HG03460 (cell line): ENCODE data around the gene RBFOX1.

Experiments
- ATAC-seq: cut with Tn5 transposase; IDR thresholded peaks from one replicate; pipeline ENCODE4 v1.9.1; 2021; ENCODE audit not compliant: unreplicated experiment

RBFOX1 gene

DNA sequence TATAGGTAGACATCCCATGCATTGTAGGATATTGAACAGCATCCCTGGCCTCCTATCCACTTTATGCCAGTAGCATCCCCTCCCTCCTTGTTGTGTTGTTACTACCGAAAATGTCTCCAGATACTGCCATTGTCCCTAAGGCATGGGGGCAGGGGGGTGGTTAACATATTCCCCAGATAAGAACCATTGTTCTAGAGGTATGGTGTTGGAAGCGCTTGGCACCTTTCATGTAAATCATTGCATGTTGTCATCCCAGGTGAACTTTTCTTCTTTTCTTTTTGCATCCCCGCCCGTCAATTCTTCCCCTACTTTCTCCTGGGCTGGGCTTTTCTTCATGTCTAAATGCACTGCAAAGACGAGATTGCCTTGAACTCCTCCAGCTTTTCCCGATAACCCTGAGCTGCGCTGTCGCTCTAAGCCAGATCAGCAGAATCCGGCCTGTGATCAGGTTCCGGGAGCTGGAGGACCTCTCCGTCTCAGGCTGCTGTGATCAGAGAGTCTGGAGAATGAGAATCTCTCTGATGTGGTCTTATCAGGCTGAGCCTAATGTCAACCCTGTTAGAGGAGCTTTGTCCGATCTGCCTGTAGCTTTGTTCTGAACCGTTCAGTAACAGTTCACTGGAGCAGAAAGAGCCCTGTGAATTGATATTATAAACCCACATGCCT lies 76.2 kb downstream of the RBFOX1 start:
- ATAC-seq: no peak

DNA sequence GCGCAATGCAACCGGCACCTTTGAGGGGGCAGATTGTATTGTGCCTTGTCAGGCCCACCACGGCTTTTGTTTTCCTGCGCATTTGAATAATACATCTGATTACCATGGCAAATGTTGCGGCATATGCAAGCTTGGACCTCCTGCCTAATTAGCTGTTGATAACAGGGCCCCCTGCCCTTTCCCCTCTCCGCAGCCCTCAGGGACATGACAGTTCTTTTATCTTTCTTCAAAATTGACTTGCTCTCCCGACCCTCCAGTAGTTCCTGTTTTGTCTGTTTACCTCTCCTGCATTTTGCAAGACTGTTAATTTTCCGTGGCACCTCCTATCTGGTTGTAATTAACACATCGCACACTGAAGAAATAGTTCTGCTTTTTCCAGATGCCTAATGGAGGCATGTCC lies 86.8 kb downstream of the RBFOX1 start:
- no peak for ATAC-seq

DNA sequence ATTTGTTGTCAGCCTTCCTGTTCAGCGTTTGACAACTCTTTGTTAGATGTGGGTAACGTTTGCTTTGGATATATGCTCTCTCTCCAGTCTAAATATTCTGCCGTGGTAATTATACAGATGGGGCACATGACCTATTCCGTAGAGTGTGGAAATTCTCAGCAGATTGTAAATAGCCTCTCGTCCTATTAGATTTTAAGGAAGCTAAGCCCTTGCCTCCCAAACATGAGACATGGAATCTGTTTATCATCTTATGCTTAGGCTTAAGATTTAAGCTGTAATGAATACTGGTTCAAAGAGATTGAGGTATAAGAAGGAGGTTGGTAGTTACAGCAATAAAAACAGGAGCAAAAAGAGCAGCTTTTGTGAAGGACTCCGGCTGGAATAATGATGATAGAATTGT lies 87.4 kb downstream of the RBFOX1 start:
- no peak for ATAC-seq

DNA sequence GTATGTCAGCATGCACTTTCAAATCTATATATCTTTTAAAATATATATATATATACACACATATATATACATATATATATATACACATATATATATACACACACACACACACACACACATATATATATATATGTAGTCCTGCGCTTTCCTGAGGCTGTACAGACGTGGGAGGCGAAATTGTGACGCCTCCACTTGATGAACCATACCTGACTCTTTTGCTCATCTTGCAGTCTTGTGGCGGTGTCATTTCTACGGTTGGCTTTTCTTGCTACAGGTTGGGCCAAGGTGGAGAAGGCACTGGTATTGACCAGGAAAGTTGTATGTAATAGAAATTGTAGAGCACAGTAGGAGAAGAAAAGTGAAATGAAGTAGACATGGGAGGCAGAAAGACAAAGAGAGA lies 88.2 kb downstream of the RBFOX1 start:
- ATAC-seq: no peak

DNA sequence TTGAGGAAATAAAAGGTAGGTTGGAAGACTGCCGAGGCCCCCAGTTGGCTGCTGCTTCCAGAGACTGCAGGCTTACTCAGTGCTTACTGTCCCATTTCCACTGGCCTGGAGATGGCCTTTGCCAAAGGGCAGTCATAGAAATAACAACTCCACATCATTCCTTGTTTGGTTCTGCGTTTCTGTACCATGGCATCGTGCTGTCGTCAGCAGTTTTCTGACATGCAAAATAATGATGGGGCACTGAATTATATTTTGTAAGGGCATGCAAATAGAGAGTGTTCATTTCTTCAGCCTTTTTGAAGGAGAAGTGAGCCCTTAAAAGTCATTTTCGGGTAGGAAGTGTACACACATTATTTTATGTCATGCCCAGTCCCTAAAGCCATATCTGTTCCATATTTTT lies 88.9 kb downstream of the RBFOX1 start:
- ATAC-seq: no peak

DNA sequence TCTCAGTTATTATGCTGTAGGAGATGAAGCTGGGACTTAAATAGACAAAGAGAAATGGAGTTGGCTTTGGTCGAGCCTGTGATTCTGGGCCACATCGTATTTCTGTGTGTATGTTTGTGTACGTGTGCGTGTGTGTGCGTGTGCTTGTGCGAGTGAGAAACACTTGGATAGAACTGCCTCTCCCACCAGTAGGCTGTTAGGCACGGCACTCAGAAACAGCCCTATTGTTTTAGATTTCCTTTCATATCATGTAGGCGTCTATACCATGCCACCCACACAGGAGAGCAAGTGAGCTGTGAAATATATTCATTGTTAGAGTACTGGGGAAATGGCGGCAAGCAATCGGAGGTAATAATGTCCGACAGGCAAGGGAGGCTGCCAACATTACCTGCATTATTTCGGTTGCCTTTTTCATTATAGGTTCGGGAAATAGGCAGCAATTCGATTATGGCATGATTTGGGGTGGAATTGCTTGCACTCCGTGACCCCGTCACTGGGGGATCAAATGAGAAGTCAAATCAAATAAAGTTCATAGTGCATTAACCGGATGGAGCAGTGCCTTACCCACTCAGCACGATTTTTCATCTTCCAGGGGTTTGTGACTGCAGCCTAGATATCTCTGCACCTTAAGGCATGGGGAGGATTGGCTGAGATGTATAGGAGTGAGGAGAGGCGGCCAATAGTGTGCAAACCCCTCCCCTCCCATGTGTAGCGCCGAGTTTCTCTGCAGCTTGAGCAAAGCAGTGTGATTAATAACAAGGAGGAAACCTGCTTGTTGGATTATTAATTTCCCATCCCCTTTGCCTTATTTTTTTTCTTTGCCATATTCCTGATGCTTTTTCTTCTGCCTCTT lies 89.6 kb downstream of the RBFOX1 start:
- ATAC-seq: no peak

DNA sequence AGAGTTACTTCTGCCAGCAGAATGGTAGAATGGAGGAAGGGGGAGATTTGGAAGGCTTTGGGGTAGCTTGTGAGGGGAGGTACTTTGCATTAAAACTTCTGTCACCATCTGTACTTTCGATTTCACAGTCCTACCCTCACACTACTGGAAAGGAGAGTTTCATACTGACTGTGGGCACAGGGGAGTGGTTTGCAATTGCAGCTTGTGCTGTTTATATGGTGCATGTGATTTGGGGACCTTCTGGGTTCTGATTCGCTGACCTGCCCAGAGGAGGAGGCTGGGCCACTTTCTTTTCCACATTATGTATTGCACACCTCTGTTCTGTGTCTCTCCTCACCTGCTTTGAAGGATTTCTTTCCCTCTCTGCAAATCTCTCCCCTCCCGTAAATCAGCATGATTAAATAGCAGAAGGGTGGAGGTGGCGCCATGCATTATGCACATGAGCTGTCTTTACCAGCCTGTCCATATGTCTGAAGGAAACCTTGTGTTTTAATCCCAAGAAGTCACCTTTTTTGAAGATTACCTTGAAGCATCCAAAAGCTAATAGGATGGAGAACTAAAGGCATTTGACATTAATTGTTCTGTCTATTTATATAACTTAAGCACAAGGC lies 90.9 kb downstream of the RBFOX1 start:
- ATAC-seq: no peak

DNA sequence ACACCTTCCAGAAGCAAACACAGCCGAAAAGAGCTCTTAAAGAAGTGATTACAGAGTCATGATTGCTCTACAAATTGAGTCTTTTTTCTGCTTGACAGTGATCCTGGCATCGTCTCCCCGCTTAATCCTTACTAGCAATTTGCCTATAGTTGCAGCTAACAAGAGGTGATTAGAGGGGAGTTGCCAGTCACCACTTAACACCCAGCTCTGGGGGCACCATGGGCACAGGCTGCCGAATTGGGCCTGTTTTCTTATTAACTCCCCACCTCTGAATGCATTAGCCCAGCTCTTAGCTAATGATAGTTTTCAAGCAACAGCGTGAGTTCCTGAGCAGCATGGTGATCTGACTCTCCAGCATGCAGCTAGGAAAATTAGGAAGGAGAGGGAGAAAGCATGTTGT lies 93.5 kb downstream of the RBFOX1 start:
- ATAC-seq: no peak

DNA sequence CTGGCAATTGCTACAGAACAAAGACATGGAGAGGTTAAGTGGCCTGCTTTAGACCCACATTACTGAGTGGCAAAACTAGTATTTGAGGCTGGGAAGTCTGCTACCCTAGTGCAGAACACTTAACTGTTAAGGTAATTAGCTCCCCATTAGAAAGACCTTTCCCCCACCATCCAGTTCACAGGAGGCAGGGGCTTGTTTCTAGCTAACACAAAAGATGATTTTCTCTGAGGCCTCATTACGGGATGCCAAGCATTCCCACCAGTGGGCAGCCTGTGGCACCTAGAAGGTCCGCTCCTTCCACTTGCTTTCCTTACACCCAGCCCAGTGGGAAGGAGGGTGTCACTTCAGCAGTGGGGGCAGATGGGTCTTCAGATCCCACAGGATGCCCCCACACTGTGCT lies 99.1 kb downstream of the RBFOX1 start:
- ATAC-seq: no peak

DNA sequence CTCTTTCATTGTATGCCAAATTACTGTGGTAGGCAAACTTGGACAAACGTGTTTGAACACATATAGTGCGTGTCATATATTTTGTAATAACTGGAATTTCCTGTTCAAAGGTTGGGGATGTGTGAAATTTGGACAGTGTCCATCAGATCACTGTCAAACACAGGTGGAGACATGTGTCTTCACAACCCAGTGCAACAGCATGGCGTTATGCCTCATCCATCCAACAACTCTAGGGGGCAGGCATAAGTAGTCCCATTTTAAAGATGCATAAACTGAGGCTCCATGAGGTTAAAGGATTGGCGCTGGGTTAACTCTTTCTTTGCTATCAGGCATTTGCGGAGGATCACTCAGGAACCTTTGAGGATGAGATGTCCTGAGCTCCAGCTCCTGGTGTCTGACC lies 103.7 kb downstream of the RBFOX1 start:
- ATAC-seq: no peak

DNA sequence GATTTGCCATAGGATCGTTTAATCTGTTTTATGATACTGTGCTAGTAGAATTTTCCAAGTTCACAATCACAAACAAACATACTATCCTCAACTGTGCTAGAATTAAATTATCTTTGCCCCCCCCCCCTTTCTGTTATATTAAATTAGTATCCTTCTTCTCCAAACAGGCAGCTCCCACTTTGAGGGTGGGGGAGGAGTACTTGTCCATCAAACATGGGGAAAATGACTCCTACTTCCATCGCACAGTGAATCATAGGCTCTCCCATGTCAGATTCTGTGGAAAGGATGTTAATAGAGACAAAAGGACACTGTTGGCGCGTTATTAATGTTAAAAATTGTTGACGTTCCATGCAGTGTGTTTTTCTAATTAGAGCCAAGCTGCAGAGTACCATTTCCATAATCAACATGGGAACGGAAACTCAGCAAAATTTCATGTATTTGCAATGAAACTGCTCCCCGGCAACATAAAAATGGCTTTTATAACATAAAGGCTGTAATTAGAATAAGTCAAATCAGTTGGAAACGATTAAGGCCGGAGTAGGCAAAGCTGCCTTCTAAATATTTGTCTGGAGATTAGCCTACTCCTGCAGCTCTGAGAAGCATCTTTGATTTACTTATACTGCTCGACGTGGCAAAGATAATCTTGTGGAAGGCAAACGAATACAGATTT lies 104.6 kb downstream of the RBFOX1 start:
- ATAC-seq: no peak

DNA sequence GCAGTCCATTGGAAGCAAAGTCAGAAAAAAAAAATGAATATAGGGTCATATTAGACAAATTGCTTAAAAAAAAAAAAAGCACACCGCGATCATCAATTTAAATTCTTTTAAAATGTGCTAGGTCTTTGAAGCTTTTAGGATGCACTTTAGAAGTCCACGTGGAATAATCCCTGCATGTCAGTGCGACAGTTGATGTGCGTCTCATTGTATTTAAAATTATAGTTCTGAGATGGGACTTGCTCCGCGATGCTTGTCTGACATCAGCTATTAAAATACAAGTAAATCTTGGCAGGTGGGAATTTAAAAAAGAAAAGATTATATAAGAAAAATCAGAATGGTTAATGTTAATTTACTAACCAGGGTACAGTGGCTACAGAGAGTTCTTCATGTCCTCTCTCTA lies 105.2 kb downstream of the RBFOX1 start:
- ATAC-seq: no peak

DNA sequence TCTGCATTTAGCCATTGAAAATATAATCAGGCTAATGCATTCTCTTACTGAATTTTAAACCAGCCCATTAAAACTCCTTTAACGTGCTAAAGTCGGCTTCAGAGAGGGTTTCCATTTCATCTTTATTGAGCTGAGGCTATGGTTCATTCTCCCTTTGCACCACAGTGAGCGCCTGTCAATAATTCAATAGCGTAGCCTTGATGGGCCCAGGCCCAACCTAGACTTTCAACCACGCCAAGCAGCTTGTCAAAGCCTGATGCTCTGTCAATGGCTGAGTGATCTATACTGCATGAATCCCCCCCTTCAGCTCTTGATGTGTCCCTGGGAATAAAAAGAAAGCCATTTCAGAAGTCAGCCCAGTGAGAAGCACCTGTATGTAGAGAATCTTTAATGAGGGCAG lies 106.0 kb downstream of the RBFOX1 start:
- ATAC-seq: no peak

DNA sequence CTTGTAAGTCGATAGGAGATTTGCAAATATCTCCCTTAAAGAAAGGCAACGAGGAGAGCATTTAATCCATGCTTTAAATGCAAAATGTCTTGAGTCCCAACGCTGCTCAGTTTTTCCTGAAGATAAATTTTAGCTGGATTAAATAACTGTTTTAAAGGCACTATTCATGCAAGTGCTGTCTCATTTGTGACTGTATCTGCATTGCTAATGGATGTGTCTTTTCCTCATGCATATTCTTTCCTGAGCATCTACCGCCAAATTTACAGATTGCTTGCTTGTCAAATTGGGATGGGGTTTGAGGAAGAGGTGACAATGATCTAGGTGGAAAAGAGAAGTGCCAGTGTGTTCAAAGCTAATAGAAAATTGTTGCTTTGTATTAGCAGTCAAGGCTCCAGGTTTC lies 106.9 kb downstream of the RBFOX1 start:
- no peak for ATAC-seq

DNA sequence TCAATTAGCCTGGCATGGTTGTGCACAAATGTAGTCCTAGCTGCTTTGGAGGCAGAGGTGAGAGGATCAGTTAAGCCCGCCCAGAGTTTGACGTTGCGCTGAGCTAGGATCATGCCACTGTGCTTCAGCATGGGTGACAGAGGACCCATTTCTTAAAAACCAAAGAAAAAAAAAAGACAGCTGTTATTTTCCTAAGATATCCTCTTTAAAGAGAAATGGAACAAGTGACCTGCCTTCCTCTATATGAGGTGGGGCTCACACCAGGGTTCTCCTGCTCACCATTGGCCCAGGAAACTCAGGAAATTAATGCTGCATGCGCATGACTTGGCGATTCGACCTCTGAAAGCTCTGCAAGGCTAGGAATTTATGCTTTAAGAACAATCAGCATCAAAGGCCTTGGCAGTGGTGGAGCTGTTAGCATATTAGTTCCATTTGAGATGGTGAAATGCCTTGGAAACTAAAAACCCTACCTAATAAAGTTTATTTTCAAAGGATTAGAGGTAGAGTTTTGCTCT lies 108.3 kb downstream of the RBFOX1 start:
- no peak for ATAC-seq

DNA sequence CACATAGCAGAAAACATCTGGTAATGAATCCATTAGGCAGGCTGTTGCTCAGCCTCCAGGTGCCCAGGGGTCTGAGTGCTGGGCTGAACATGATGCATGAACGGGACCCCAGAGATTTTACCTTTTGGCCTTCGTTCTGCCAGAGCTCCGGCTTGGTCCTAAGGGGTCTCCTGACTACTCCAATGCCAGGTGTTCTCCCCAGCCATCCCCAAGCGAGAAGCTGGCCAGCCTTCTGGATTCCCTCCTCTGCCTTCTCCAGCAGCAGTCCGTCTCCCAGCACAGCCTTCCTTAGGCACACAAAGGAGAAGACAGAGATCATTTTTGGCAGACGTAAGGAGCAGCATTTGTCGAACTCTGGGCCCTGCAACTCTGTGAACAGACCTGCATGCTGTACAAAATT lies 109.4 kb downstream of the RBFOX1 start:
- ATAC-seq: no peak

DNA sequence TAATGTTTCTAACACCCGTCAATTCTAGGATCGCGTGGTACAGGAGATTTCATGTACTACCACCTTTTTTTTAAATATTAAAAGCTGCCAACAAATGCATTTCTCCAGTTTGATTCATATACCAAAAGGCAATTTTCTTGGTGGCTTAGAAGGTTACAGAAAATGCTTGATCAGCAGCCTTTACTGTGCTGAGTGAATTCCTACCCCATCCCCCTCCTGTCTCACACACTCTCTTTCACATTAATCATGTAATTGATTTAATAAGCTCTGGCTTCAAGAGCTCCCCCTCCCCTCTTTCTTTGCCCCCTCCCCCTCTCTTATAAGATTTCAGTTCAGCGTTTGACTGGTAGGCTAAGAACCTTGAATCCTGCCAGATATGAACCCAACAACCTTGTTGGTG lies 110.5 kb downstream of the RBFOX1 start:
- ATAC-seq: no peak

DNA sequence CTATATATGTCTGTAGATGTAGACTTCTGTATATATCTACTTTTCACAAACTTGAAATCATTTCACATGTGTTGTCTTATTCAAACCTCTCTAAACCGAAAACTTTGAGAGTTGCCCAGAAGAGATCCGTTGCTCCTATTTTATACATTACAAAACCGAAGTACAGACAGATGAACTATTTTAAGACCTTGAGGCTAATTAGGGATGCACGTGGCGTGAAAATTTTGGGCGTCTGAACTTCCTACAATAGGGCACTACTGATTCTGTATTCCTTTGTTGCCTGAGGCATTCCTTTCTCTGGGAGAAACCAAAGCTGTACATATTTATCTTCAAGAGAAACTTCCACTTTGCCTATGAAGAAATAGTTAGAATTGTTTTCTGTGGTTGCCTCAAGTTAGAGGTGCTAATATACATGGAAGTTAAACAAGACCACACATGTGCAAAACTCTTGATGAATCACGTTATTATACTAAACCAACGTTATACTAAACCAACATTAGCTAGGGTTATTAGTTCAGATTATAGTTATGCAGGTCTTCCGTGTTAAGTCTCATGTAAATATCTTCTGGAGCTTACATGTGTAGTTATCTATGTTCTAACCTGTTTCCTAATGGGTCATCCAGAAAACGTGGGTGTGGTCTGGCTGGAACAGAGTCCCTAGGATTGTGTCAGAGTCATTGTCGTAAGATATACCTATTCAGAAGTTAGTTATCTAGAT lies 111.2 kb downstream of the RBFOX1 start:
- ATAC-seq: no peak

DNA sequence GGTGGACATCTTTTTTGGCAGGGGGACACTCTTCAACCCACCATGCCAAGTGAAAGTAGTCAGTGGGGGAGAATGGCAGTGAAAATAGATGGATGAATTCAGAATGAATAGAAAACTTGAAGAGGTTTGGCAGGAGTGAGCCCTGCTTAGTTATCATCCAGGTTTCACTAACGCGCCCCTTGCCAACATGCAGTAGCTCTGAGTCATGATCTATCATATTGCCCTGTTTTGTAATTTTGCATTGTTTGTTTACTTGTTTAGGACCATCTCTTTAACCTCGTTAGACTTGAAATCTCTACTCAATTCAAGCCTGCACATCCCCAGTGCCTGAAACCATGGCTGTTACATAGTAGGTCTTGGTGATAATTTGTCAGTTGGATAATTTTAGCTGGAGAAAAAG lies 116.7 kb downstream of the RBFOX1 start:
- no peak for ATAC-seq

DNA sequence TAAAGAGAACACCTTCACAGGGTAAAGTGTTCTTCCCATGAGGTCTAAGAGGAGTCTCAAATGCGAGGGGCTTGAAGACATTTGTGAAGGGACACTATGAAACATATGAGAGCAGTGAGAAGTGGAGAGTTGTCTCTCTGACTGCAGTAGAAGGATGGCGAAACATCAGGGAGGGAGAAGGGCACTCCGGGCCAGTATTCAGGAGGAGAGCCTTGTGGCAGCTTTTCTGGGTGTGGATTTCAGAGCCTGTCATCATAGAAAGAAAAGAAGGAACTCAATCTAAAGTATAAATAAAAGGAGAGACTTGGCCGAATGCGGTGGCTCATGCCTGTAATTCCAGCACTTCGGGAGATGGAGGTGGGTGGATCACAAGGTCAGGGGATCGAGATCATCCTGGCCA lies 117.2 kb downstream of the RBFOX1 start:
- no peak for ATAC-seq

DNA sequence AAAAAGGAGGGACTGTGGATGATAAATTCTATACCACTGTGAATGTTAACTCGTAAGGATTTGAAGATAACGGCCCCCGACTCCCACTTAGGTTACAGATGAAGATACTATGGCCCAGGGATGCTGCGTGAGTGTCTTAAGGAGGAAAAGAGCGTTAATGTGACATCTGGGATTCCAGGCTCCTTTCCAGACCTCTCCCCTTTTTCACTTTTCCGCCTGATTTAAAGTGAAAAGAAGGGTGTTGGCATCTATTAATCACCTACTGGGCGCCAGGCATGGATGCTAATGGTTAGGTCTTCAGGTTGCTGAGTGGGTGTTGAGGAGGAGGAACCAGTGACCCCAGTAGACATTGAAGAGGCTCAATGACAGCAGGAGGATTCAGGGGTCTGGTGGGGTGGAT lies 117.8 kb downstream of the RBFOX1 start:
- no peak for ATAC-seq
